ENCODE measurements around the gene ZFHX3. TPM values are rescaled to one million over a fixed set of nuclear protein-coding genes. Genes with fewer than 3 reads are reported as not detected.
A peak's percentile ranks its signal among the peaks of the same experiment; 100 is the strongest.
"Not testable (repeated sequence)": the region's sequence is repeated elsewhere in the genome, so short reads cannot be mapped to it uniquely, and the experiment has no call there.

ZFHX3 gene
- 8.9 TPM for total RNA-seq

GRCh38 chr16:73047536-73048291 is at the start of gene ZFHX3:
ZFHX3 (minus strand) TSS chr16:73048128; CDS start chr16:72960145, 87,983 bp downstream.
- DNase-seq (ENCODE audit: low spot score): peak; percentile 86
- ATAC-seq: peak; percentile 82

- no peak for DNase-seq (ENCODE audit: low spot score)
These were observed 48.6 kb upstream of the ZFHX3 start for GRCh38 chr16:73096510-73096909.

GRCh38 chr16:73095885-73096421 is 48.0 kb upstream of the ZFHX3 start:
- ATAC-seq: no peak
- DNase-seq (ENCODE audit: low spot score): no peak

More at GRCh38 chr16:73096510-73096909, 48.6 kb upstream of the ZFHX3 start:
- ATAC-seq: no peak

GRCh38 chr16:73095142-73095820 is 47.4 kb upstream of the ZFHX3 start:
- no peak for ATAC-seq
- DNase-seq (ENCODE audit: low spot score): no peak

GRCh38 chr16:73094371-73094770 is 46.4 kb upstream of the ZFHX3 start:
- DNase-seq (ENCODE audit: low spot score): no peak
- ATAC-seq: no peak

GRCh38 chr16:73093146-73094144 is 45.5 kb upstream of the ZFHX3 start:
- ATAC-seq (no peak), DNase-seq (ENCODE audit: low spot score) (no peak)

GRCh38 chr16:73092236-73092781 is 44.4 kb upstream of the ZFHX3 start:
- DNase-seq (ENCODE audit: low spot score): no peak
- ATAC-seq: peak; percentile 40

- ATAC-seq: no peak
- DNase-seq (ENCODE audit: low spot score): no peak
These were observed 43.2 kb upstream of the ZFHX3 start for GRCh38 chr16:73091174-73091573.

- DNase-seq (ENCODE audit: low spot score) (no peak), ATAC-seq (no peak)
These were observed 41.5 kb upstream of the ZFHX3 start for GRCh38 chr16:73089420-73089819.

- DNase-seq (ENCODE audit: low spot score) (no peak), ATAC-seq (no peak)
These were observed 38.2 kb upstream of the ZFHX3 start for GRCh38 chr16:73086108-73086507.

GRCh38 chr16:73083271-73083670 is 35.3 kb upstream of the ZFHX3 start:
- no peak for ATAC-seq
- no peak for DNase-seq (ENCODE audit: low spot score)

- DNase-seq (ENCODE audit: low spot score); ATAC-seq: not testable (repeated sequence)
These were observed 34.7 kb upstream of the ZFHX3 start for GRCh38 chr16:73082634-73083051.

- ATAC-seq (no peak), DNase-seq (ENCODE audit: low spot score) (no peak)
These were observed 33.0 kb upstream of the ZFHX3 start for GRCh38 chr16:73080931-73081330.

GRCh38 chr16:73076324-73076810 is 28.4 kb upstream of the ZFHX3 start:
- ATAC-seq (no peak), DNase-seq (ENCODE audit: low spot score) (no peak)

GRCh38 chr16:73074382-73074781 is 26.5 kb upstream of the ZFHX3 start:
- ATAC-seq: no peak
- DNase-seq (ENCODE audit: low spot score): no peak

GRCh38 chr16:73072051-73072450 is 24.1 kb upstream of the ZFHX3 start:
- not testable (repeated sequence) for DNase-seq (ENCODE audit: low spot score); ATAC-seq

GRCh38 chr16:73071131-73071940 is 23.4 kb upstream of the ZFHX3 start:
- no peak for DNase-seq (ENCODE audit: low spot score)
- peak; percentile 62 for ATAC-seq

- DNase-seq (ENCODE audit: low spot score) (no peak), ATAC-seq (no peak)
These were observed 21.8 kb upstream of the ZFHX3 start for GRCh38 chr16:73069581-73070262.

Data from left lobe of liver (tissue), 2 donors.